Astrocyte (in vitro differentiated cells and primary cell): ENCODE results near the gene C17orf113.

ENCODE experiments used
- CTCF ChIP-seq: IDR thresholded peaks from 2 replicates; pipeline ENCODE4 v1.5.1; 2011; ENCODE audit warnings: low read depth, mild to moderate bottlenecking, inconsistent platforms, low read length, moderate library complexity; ENCODE audit not compliant: insufficient read depth
- EZH2 ChIP-seq: IDR thresholded peaks from 2 replicates; pipeline ENCODE4 v1.6.1; 2012; ENCODE audit warnings: mild to moderate bottlenecking, low read length, inconsistent platforms; ENCODE audit not compliant: insufficient read depth

GRCh38 chr17:42017866-42018200 is 32.6 kb downstream of the C17orf113 start:
- no peak for TF ChIP-seq CTCF
- no peak for TF ChIP-seq EZH2
